ENCODE data around the gene UBE2G1. TPM values are rescaled to one million over a fixed set of nuclear protein-coding genes. Genes with fewer than 3 reads are reported as not detected.
"Not testable (repeated sequence)": the region's sequence is repeated elsewhere in the genome, so short reads cannot be mapped to it uniquely, and the experiment has no call there.

UBE2G1 gene
- polyA plus RNA-seq, 1 donor, result 75.6 TPM

DNA sequence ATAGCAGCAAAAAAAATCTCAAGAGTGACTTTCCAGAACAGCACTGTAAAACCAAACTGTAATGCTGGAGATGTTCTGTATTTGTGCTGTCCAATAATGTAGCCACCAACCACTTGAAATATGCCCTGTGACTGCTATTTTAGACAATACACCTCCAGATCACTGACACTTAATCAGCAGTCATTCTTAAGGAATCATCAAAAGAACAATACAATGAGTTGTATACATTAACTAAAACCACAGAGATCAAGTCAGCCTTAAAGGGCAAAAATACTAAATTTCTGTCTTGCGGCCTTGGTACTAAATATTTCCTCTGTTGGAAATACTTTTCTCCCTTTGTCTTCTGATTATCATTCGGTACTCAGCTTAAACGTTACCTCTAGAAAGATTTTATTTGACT, 69.1 kb downstream of the UBE2G1 start:
- DNase-seq, result no peak

- no peak for DNase-seq
Measured at GRCh38 chr17:4295686-4296085, 70.8 kb downstream of the UBE2G1 start.

GRCh38 chr17:4293572-4293971, 72.9 kb downstream of the UBE2G1 start:
- no peak for DNase-seq

GRCh38 chr17:4287710-4288109, 78.8 kb downstream of the UBE2G1 start:
- no peak for DNase-seq

DNA sequence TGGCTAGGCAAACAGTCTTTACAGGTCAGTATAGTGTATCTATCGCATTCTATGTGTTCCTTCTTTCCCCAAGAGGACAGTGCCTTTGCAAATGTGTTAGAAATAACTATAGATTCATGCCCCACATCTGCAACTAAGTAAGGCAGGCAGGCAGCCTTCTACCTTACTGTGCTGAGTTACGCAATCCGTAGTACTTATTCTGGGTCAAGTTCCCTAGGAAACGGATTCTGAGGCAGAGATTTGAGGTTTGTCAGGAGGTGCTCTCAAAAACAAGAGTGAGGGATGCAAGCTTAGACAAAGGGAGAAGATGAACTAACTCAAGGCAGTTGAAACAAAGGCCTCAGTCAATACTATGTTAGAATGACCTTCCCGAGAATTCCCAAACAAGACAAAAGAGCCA, 90.0 kb downstream of the UBE2G1 start:
- DNase-seq, result no peak

DNA sequence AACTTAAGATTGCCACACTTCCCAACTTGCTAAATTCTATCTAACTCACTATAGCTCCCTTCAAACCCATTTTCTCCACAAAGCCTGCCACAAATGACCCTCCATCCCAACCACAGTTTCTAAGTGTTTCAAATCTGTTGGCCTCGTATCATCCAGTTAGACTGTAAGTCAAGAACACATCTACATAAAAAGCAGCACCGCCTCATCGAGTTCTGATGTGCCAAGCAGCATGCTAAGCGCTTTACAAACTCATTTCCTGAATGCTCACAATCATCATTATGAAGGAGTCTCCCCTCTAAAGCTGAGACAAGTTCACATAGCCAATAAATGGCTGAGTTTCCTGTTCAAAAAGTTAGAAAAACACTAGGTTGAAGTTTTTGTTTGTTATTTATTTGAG, 93.5 kb downstream of the UBE2G1 start:
- no peak for DNase-seq

DNA sequence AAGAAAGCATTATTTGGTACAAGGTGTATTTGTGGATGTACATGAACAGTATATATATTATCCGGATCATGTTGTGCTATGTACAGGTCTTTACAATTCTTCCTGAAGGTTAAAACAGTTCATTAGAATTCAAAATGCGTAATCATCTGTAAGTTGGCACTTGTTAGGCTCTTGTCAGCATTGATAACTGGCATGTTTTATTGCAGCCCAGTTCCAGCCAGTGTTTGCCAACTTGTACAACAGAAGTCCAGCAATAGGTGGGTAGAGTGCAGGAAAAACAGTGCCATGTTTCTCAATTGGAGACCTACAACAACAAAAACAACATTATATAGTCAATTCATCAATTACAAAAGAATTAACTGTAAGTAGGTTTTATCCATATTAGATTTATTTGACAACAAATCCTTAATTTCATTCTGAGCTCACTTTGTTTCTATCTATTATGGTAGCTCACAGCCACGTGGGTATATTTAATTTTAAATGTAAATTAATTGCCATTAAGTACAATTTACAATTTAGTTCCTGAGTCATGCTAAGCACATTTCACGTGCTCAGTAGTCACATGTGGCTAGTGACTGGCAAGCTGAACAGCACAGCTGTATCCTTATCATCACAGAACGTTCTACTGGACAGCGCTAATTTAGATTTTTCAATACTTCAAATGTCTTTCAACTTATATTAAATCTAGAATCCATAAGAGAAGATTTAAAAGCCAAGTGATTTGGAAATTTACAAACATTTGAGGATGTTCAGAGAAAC, 94.1 kb downstream of the UBE2G1 start:
- DNase-seq, result no peak

- DNase-seq, result peak; percentile 18
Measured at GRCh38 chr17:4270736-4271135, 95.7 kb downstream of the UBE2G1 start.

- DNase-seq, result no peak
Measured at GRCh38 chr17:4269915-4270314, 96.6 kb downstream of the UBE2G1 start.

DNA sequence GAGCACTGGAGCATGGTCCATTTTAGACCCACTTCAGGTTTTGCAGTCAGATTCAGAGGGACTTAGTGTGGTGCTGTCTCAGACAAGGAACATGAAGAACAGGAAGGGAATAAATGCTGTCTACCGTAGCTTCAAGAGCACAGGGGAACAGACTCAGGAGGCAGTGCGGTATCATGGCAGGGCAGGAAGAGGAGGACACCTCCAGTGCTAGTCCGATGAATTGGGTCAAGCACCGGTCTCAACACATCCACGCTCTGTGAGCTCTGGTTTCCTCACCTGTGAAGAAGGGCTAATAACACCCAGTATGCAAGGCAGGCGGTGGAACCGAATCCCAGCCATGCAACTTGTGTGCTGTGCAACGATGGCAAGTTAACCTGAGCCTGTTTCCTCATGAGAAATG, 99.1 kb downstream of the UBE2G1 start:
- DNase-seq, result no peak

GRCh38 chr17:4266550-4266949, 99.9 kb downstream of the UBE2G1 start:
- no peak for DNase-seq

DNA sequence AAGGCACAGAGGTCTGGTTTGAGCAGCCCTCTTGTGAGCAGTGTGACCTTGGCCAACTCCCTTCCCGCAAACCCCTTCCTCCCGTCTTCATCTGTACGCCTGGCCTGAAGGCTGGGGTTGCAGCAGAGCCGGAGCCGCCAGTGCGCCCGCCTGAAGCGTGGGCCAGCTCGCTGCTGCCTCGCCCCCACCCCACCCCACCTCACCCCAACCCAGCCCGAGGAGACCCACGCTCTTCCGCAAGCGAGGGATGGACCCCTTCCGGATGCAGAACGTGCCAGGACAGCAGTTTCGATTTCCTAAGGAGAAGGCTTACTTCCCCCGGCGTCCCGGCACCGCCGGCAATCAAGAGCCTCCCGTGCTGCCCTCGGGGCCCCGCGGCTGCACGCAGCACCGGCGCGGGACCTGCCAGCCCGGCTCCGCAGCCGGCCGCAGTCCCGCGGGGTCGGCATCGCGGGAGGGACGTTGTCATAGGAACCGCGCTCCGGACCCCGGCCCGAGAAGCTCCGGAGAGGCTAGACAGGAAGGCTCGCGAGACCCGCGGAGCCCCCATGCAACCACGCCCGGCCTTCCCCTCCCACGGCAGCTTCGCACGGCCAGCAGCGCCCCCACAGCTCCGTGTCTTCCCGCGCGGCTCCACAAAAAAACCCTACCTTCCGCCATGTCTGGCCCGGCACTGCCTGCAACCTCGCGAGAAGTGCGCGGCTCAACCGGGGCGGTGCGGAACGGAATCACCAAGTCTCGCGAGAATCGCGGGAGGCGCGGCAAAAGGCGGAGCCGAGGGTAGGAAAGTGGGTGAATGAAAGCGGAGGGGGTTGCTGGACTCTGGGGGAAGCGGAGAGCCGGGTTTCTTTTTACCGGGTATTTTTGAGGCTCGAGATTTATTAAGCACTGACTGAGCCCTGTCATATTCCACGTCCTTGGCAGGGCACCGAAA, 102.9 kb downstream of the UBE2G1 start, which contains the start of gene ANKFY1:
TSS of gene ANKFY1 (minus strand) at position 698 of the 934 bp plus-strand sequence. CDS start at position 660, 38 bp downstream.
- DNase-seq, result peak; percentile 98

DNA sequence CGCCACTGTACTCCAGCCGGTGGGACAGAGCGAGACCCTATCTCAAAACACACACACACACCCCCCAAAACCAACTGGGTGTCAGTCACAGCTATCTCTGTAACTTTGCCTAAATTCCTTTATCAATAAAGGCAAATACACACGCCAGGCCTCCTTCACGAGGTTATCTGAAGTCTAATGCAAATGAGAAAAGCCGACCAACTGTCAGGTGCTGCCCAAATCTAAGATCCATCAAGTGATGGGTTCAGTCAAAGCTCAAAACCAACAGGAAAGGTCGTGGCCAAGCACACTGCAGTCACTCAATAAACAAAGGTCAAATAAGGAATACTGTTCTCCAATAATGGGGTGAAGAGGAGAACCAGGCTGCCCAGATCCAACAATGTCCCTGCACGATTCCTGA, 103.8 kb downstream of the UBE2G1 start:
- no peak for DNase-seq

- DNase-seq, result no peak
Measured at GRCh38 chr17:4261452-4261851, 105.0 kb downstream of the UBE2G1 start.

DNA sequence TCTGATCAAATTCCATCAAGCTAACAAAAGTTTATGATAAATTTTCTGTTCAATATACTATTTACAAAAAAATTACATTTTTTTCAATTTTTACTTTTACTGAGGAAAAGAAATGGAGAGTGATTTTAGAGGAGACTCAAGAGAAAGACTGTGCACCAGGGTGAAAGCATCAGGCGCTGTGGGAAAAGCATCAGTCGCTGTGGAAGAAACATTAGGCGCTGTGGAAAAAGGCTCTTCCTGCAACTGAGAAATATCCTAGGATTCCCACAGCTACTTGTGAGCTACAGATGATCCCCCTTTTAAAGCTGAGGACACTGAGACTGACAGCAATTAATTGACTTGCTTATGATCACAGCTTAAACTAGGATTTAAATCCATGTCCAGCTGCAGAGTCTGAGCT, 107.6 kb downstream of the UBE2G1 start:
- no peak for DNase-seq

DNA sequence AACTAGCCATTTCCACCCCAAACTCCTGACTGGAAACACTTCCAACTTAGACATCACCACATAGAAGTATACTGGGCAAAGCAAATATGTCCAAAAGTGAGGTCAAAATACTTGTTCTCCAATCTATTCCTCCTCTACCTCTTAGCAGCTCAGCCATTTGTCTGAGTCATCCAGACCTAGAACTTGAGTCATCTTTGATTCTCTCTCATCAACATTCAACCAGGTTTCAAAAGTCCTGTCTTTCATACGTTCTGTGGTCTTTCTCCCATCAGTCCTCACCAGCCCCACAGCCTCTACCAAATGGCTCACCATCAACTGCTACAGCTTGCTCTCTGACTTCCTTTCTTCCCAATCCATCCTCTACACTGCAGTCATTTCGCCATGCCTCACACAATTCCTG, 109.5 kb downstream of the UBE2G1 start:
- DNase-seq, result no peak

- DNase-seq, result not testable (repeated sequence)
Measured at GRCh38 chr17:4255271-4255670, 111.2 kb downstream of the UBE2G1 start.

- DNase-seq, result no peak
Measured at GRCh38 chr17:4250887-4251286, 115.6 kb downstream of the UBE2G1 start.

GRCh38 chr17:4249452-4250029, 116.9 kb downstream of the UBE2G1 start:
- DNase-seq, result no peak

GRCh38 chr17:4248504-4249277, 117.8 kb downstream of the UBE2G1 start:
- DNase-seq, result no peak

DNA sequence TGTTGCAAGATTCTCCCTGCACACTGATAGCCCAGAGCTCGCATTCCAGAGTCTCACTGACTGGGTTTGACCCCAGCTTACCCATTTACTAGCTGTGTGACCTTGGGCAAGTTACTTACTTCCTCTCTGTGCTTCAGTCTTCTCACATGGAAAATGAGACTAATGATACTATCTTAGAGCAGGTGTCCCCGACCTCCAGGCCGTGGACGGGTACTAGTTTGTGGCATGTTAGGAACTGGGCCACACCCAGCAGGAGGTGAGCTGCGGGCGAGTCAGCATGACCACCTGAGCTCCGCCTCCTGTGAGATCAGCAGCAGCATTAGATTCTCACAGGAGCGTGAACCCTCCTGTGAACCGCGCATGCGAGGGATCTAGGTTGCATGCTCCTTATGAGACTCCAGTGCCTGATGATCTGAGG, 118.5 kb downstream of the UBE2G1 start:
- DNase-seq, result no peak

DNA sequence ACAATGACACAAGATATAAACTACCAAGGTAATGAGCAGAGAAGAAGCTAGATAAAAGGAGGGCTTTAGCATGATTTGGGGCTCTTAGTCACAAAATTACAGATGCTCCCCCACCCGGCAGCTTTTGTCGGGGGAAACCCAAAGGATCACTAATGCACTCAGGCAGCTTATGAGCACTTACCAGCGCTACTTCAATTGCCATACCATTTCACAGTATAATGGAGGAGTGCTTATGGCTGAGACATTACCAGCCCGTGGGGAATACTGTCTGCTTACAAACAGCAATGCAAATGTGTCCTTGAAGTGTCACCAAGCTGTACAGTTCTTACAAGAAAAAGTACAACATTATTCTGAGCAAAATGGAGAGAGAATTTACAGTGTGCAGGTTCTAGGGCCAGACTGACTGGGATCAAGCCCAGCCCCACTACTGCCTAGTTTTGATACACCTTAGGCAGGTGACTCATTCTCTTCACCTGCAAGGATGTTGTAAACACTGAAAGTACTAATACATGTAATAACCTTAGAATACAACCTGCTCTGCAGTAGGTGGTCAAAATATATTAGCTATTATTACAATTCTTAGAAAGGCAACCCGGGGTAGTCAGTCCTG, 119.0 kb downstream of the UBE2G1 start:
- DNase-seq, result no peak
